ENCODE results near the gene FREM1. TPM values are rescaled to one million over a fixed set of nuclear protein-coding genes. Genes with fewer than 3 reads are reported as not detected.

Gene FREM1
- total and polyA plus RNA-seq, 2 of the 4 experiments (the other 2 are of a cell fraction), result under 0.01 TPM; not detected in 1

DNA sequence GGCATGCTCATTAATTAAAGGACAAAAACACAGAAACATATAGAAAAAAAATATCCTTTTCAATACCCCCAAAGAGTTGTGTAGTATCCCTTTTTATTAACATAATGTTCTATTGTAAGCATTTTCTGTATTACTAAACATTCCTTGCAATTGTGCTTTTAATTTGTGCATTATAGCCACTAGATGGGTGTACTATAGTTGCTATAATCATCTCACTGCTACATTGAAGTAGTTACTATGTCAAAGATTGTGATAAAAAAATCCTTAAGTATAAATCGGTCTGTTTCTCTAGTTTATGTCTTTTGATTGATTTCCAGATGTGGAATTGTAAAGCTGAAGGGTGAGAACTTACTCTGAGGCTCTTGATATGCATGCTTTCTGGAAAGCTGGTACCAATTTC, 21.4 kb downstream of the FREM1 start:
- H3K4me1 ChIP-seq (ENCODE audit: control insufficient read depth, insufficient read depth, low read length), result no peaks in the 10 kb centered on the region
- ChIA-PET CTCF (no interaction called here), POLR2A (ENCODE audit: unreplicated experiment) (no interaction called here)
- no peak overlapping the region for H2AK5ac ChIP-seq (ENCODE audit: low read depth, low read length)
- ATAC-seq (ENCODE audit: low read depth) (no peak), DNase-seq (no peak)
- no peak overlapping the region for H2BK5ac ChIP-seq (ENCODE audit: low read depth, low read length, poor library complexity, severe bottlenecking)
- no peak overlapping the region for H3K14ac ChIP-seq (replicated peaks; ENCODE audit: low read depth, low read length)
- H3K36me3 ChIP-seq (ENCODE audit: control insufficient read depth, insufficient read depth, low read length), result no peaks in the 10 kb centered on the region
- no peaks in the 10 kb centered on the region for H3K9me1 ChIP-seq (ENCODE audit: insufficient read depth, low read length)
- H3K9ac ChIP-seq (ENCODE audit: low read depth, low read length), result no peak overlapping the region
- TF ChIP-seq RCOR1 (IDR thresholded peaks at IDR 0.05; ENCODE audit: insufficient replicate concordance, low read length), result no peak
- TF ChIP-seq, protein P1, sequence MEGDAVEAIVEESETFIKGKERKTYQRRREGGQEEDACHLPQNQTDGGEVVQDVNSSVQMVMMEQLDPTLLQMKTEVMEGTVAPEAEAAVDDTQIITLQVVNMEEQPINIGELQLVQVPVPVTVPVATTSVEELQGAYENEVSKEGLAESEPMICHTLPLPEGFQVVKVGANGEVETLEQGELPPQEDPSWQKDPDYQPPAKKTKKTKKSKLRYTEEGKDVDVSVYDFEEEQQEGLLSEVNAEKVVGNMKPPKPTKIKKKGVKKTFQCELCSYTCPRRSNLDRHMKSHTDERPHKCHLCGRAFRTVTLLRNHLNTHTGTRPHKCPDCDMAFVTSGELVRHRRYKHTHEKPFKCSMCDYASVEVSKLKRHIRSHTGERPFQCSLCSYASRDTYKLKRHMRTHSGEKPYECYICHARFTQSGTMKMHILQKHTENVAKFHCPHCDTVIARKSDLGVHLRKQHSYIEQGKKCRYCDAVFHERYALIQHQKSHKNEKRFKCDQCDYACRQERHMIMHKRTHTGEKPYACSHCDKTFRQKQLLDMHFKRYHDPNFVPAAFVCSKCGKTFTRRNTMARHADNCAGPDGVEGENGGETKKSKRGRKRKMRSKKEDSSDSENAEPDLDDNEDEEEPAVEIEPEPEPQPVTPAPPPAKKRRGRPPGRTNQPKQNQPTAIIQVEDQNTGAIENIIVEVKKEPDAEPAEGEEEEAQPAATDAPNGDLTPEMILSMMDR (conservative IDR thresholded peaks at IDR 0.05; ENCODE audit: low read depth, low read length), result no peak
- no peak for TF ChIP-seq CEBPB (IDR thresholded peaks at IDR 0.05; ENCODE audit: low read depth, low read length)
- TF ChIP-seq RAD21 (IDR thresholded peaks at IDR 0.05; ENCODE audit: low read length), result no peak
- no peak for TF ChIP-seq CHD1 (IDR thresholded peaks at IDR 0.05; ENCODE audit: low read depth, low read length)
- no peak for TF ChIP-seq POLR2A (IDR thresholded peaks at IDR 0.05; ENCODE audit: low read depth, low read length)
- no peak for TF ChIP-seq BHLHE40 (IDR thresholded peaks at IDR 0.05; ENCODE audit: low read depth, low read length)
- TF ChIP-seq MAFK (IDR thresholded peaks at IDR 0.05; ENCODE audit: low read depth, low read length), result no peak
- TF ChIP-seq, protein P2, sequence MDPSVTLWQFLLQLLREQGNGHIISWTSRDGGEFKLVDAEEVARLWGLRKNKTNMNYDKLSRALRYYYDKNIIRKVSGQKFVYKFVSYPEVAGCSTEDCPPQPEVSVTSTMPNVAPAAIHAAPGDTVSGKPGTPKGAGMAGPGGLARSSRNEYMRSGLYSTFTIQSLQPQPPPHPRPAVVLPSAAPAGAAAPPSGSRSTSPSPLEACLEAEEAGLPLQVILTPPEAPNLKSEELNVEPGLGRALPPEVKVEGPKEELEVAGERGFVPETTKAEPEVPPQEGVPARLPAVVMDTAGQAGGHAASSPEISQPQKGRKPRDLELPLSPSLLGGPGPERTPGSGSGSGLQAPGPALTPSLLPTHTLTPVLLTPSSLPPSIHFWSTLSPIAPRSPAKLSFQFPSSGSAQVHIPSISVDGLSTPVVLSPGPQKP (IDR thresholded peaks at IDR 0.05; ENCODE audit: borderline replicate concordance, low read depth, low read length), result no peak
- TF ChIP-seq, protein P3, sequence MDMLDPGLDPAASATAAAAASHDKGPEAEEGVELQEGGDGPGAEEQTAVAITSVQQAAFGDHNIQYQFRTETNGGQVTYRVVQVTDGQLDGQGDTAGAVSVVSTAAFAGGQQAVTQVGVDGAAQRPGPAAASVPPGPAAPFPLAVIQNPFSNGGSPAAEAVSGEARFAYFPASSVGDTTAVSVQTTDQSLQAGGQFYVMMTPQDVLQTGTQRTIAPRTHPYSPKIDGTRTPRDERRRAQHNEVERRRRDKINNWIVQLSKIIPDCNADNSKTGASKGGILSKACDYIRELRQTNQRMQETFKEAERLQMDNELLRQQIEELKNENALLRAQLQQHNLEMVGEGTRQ (IDR thresholded peaks at IDR 0.05; ENCODE audit: low read depth, low read length), result no peak
- no peak for TF ChIP-seq MXI1 (IDR thresholded peaks at IDR 0.05; ENCODE audit: borderline replicate concordance, low read depth, low read length)
- no peak for TF ChIP-seq SMC3 (IDR thresholded peaks at IDR 0.05; ENCODE audit: low read depth, low read length)
- TF ChIP-seq FOS (IDR thresholded peaks at IDR 0.05; ENCODE audit: low read depth, low read length), result no peak
- TF ChIP-seq NFE2L2 (IDR thresholded peaks at IDR 0.05; ENCODE audit: low read depth, low read length), result no peak
- no peak for TF ChIP-seq RFX5 (IDR thresholded peaks at IDR 0.05; ENCODE audit: low read depth, low read length)
- TF ChIP-seq MAZ (IDR thresholded peaks at IDR 0.05; ENCODE audit: borderline replicate concordance, low read depth, low read length), result no peak
- H3K23ac ChIP-seq (ENCODE audit: low read depth, low read length), result no peak overlapping the region
- H3K27ac ChIP-seq (ENCODE audit: insufficient read depth, low read length), result no peak overlapping the region
- no peak overlapping the region for H4K91ac ChIP-seq (ENCODE audit: insufficient read depth, low read depth, low read length)
- H3K4me3 ChIP-seq (ENCODE audit: insufficient read depth, low read depth, low read length), result no peak overlapping the region
- H3K27me3 ChIP-seq (ENCODE audit: control insufficient read depth, insufficient read depth, low read length), result no peaks in the 10 kb centered on the region
- no peak overlapping the region for H3K56ac ChIP-seq (ENCODE audit: extremely low read depth, insufficient read depth, low read length)
- no peak overlapping the region for H2AK9ac ChIP-seq (replicated peaks; ENCODE audit: low read depth, low read length, poor library complexity)
- H2AFZ ChIP-seq (replicated peaks; ENCODE audit: low read length, poor library complexity), result no peak overlapping the region
- intact Hi-C loops (cut with micrococcal nuclease) (no loop called here), in situ Hi-C loops (cut with MboI; ENCODE audit: low sequenced_read_pairs) (no loop called here), dilution Hi-C loops (cut with HindIII; ENCODE audit: low sequenced_read_pairs, unreplicated experiment) (no loop called here)
- H3K9me3 ChIP-seq (ENCODE audit: control insufficient read depth, insufficient read depth, low read length), result no peaks in the 10 kb centered on the region
- no peak overlapping the region for H2BK15ac ChIP-seq (ENCODE audit: low read depth, low read length)
- H3K4ac ChIP-seq (ENCODE audit: low read depth, low read length), result no peak overlapping the region
- no peak overlapping the region for H2BK120ac ChIP-seq (ENCODE audit: low read depth, low read length)
- no peak overlapping the region for H3K4me2 ChIP-seq (ENCODE audit: low read depth, low read length)
- H4K20me1 ChIP-seq (ENCODE audit: insufficient read depth, low read length), result no peaks in the 10 kb centered on the region
- BruUV-seq (replicated peaks), result no TSS peak
- H2BK20ac ChIP-seq (ENCODE audit: low read depth, low read length), result no peak overlapping the region
- H4K8ac ChIP-seq (ENCODE audit: low read depth in 2 of 2, low read length in 2 of 2), result no peak overlapping the region
- H4K5ac ChIP-seq (ENCODE audit: low read depth, low read length), result no peak overlapping the region
- no peak overlapping the region for H3K18ac ChIP-seq (ENCODE audit: low read depth, low read length)
- H3K79me1 ChIP-seq (ENCODE audit: low read depth in 1 of 2, low read length in 2 of 2), result no peaks in the 10 kb centered on the region
- whole genome bisulfite sequencing, 2 experiments (ENCODE audit: extremely low coverage in 2 of 2, insufficient read length in 1 of 2), result no CpG with 5 or more reads among the region's 1 CpG

All from IMR-90 (cell line).